Endodermal cell (in vitro differentiated cells): ENCODE measurements around the gene SLC7A11. TPM values are rescaled to one million over a fixed set of nuclear protein-coding genes. Genes with fewer than 3 reads are reported as not detected.
"Not testable (repeated sequence)": the region's sequence is repeated elsewhere in the genome, so short reads cannot be mapped to it uniquely, and the experiment has no call there.

Source experiments
- DNase-seq: peaks from one replicate; pipeline ENCODE4 v3.0.0-alpha.2; 2017
- H3K27ac ChIP-seq: 2 replicates; pipeline ENCODE4 v1.5.1; 2013; ENCODE audit warnings: mild to moderate bottlenecking, low read depth, low read length, moderate library complexity
- H3K27me3 ChIP-seq: 2 replicates; pipeline ENCODE4 v1.6.1; 2013; ENCODE audit warnings: mild to moderate bottlenecking, low read length, moderate library complexity; ENCODE audit not compliant: insufficient read depth, control insufficient read depth, poor library complexity, severe bottlenecking
- H3K36me3 ChIP-seq: 2 replicates; pipeline ENCODE4 v1.7.0; 2013; ENCODE audit warnings: mild to moderate bottlenecking, low read length, moderate library complexity; ENCODE audit not compliant: control insufficient read depth, insufficient read depth
- H3K4me1 ChIP-seq: one replicate; pipeline ENCODE4 v1.7.0; 2013; ENCODE audit warnings: low read length; ENCODE audit not compliant: control insufficient read depth, insufficient read depth
- H3K4me3 ChIP-seq: 2 replicates; pipeline ENCODE4 v1.5.1; 2013; ENCODE audit warnings: mild to moderate bottlenecking, low read length, moderate library complexity
- H3K9ac ChIP-seq: 2 replicates; pipeline ENCODE4 v1.6.1; 2013; ENCODE audit warnings: mild to moderate bottlenecking, low read length, moderate library complexity; ENCODE audit not compliant: poor library complexity, severe bottlenecking; ENCODE audit errors: extremely low read depth
- H3K9me3 ChIP-seq: 2 replicates; pipeline ENCODE4 v1.6.1; 2013; ENCODE audit warnings: mild to moderate bottlenecking, low read length, moderate library complexity; ENCODE audit not compliant: control insufficient read depth
- H3K27ac Mint-ChIP-seq: 2 replicates; pipeline ENCODE4 v1.8.0; 2020; ENCODE audit warnings: mixed read lengths
- H3K27me3 Mint-ChIP-seq: 2 replicates; pipeline ENCODE4 v1.8.0; 2021; ENCODE audit warnings: mild to moderate bottlenecking, mixed read lengths; ENCODE audit not compliant: insufficient read depth
- H3K36me3 Mint-ChIP-seq: 2 replicates; pipeline ENCODE4 v1.8.0; 2020; ENCODE audit warnings: low read depth, mixed read lengths
- H3K4me1 Mint-ChIP-seq: 2 replicates; pipeline ENCODE4 v1.8.0; 2020; ENCODE audit warnings: mixed read lengths
- H3K4me3 Mint-ChIP-seq: 2 replicates; pipeline ENCODE4 v1.8.0; 2020; ENCODE audit warnings: mild to moderate bottlenecking, moderate library complexity, mixed read lengths
- H3K9me3 Mint-ChIP-seq: 2 replicates; pipeline ENCODE4 v1.8.0; 2020; ENCODE audit warnings: mild to moderate bottlenecking, mixed read lengths
- CTCF ChIP-seq: fragments of 200-600 bp; sonication (generic); conservative IDR thresholded peaks from 2 replicates; pipeline ENCODE4 v1.5.0; 2021; ENCODE audit warnings: antibody characterized with exemption, mild to moderate bottlenecking
- WGBS, 2 experiments: methylation state at CpG; one replicate each; pipeline versions ENCODE4 v1.1.5 to v1.1.7; 2013; ENCODE audit warnings: missing lambda C conversion rate in 2 of 2, mixed read lengths in 1 of 2; ENCODE audit not compliant: insufficient coverage in 1 of 2, insufficient read length in 1 of 2; 5-methylcytosine and 5-hydroxymethylcytosine counted together
- total RNA-seq, 2 donors: library from RNA; stranded (reverse); fragmentation: NEBNext Ultra II Directional in 1 of 2; extraction: Animal tissue kit (Norgen Biotek cat#: 25700) in 1 of 2; gene quantifications; 2 replicates in 1 of 2; 3 replicates in 1 of 2; pipeline ENCODE4 v1.2.1, GENCODE V29; 2021

The SLC7A11 gene
- total RNA-seq, 2 donors from 2014 or later: 4.6 to 5.4 TPM

GRCh38 chr4:138241281-138242075 is 671 bp downstream of the SLC7A11 start:
- Mint-ChIP-seq H3K27ac (peak overlapping the region; percentile 98), H3K4me1 (peaks cover 15% of the 10 kb centered on the region), H3K36me3 (peaks cover 3% of the 10 kb centered on the region), H3K9me3 (no peaks in the 10 kb centered on the region), H3K27me3 (no peaks in the 10 kb centered on the region), H3K4me3 (peak overlapping the region; percentile 68)
- Histone ChIP-seq H3K9ac (peak overlapping the region; percentile 96), H3K9me3 (no peaks in the 10 kb centered on the region), H3K36me3 (no peaks in the 10 kb centered on the region), H3K27ac (peak overlapping the region; percentile 90), H3K4me3 (peak overlapping the region; percentile 83), H3K4me1 (no peaks in the 10 kb centered on the region), H3K27me3 (no peaks in the 10 kb centered on the region)
- TF ChIP-seq CTCF: no peak
- peak; percentile 60 for DNase-seq
- WGBS, 2 experiments: 24 to 50% methylated on average over 4 to 13 of the region's 13 CpGs

GRCh38 chr4:138239491-138239890 is 2.7 kb downstream of the SLC7A11 start:
- Mint-ChIP-seq H3K4me1 (peaks cover 25% of the 10 kb centered on the region), H3K27ac (no peak overlapping the region), H3K36me3 (peaks cover 5% of the 10 kb centered on the region), H3K4me3 (no peak overlapping the region), H3K9me3 (no peaks in the 10 kb centered on the region), H3K27me3 (no peaks in the 10 kb centered on the region)
- H3K4me1 ChIP-seq: peaks cover 5% of the 10 kb centered on the region
- no peak for TF ChIP-seq CTCF
- H3K9me3 ChIP-seq: no peaks in the 10 kb centered on the region
- no peak overlapping the region for H3K9ac ChIP-seq
- DNase-seq: no peak
- H3K27me3 ChIP-seq: no peaks in the 10 kb centered on the region
- H3K27ac ChIP-seq: no peak overlapping the region
- peak overlapping the region; percentile 34 for H3K4me3 ChIP-seq
- 0% methylated on average over 1 of the region's 1 CpG; no CpG with 5 or more reads in 1 of the 2 experiments for WGBS, 2 experiments
- H3K36me3 ChIP-seq: no peaks in the 10 kb centered on the region

GRCh38 chr4:138238521-138239292 is 3.4 kb downstream of the SLC7A11 start:
- H3K27ac ChIP-seq: no peak overlapping the region
- no peaks in the 10 kb centered on the region for H3K27me3 Mint-ChIP-seq
- no peaks in the 10 kb centered on the region for H3K9me3 ChIP-seq
- H3K9ac ChIP-seq: no peak overlapping the region
- no peaks in the 10 kb centered on the region for H3K9me3 Mint-ChIP-seq
- DNase-seq: no peak
- H3K4me3 Mint-ChIP-seq: no peak overlapping the region
- 80 to 84% methylated on average over 1 to 4 of the region's 4 CpGs for WGBS, 2 experiments
- peaks cover 5% of the 10 kb centered on the region for H3K36me3 Mint-ChIP-seq
- TF ChIP-seq CTCF: no peak
- no peak overlapping the region for H3K27ac Mint-ChIP-seq
- H3K4me1 ChIP-seq: peaks cover 5% of the 10 kb centered on the region
- H3K36me3 ChIP-seq: no peaks in the 10 kb centered on the region
- H3K4me1 Mint-ChIP-seq: peaks cover 25% of the 10 kb centered on the region
- no peak overlapping the region for H3K4me3 ChIP-seq
- no peaks in the 10 kb centered on the region for H3K27me3 ChIP-seq

GRCh38 chr4:138237132-138237531 is 5.0 kb downstream of the SLC7A11 start:
- H3K4me1 Mint-ChIP-seq: peaks cover 22% of the 10 kb centered on the region
- not testable (repeated sequence) for H3K4me3 Mint-ChIP-seq, H3K27me3 ChIP-seq, H3K27ac ChIP-seq, H3K36me3 Mint-ChIP-seq, DNase-seq, H3K4me1 ChIP-seq, H3K4me3 ChIP-seq, H3K9ac ChIP-seq, H3K27ac Mint-ChIP-seq, H3K9me3 Mint-ChIP-seq, H3K36me3 ChIP-seq, H3K27me3 Mint-ChIP-seq, H3K9me3 ChIP-seq
- WGBS, 2 experiments: 80 to 93% methylated on average over 1 to 7 of the region's 7 CpGs
